ENCODE results near the gene TMEM184A. TPM values are rescaled to one million over a fixed set of nuclear protein-coding genes. Genes with fewer than 3 reads are reported as not detected.

Gene TMEM184A
- total RNA-seq (under 1 TPM in 1 of 2 donors, not detected in 1; 0.06 TPM), polyA plus RNA-seq (1 to 10 TPM in 1 of 2 donors, under 1 TPM in 1; 0.84 to 6.1 TPM)
- long read RNA-seq, donor 1, partial matches to known transcripts = 0 of 1 reads
- long read RNA-seq, donor 1, other reads (novel, unspliced or antisense) = 1 of 1 reads
- long read RNA-seq, donor 2 = 0 reads

GRCh38 chr7:1555813-1556543, at the start of gene TMEM184A:
TMEM184A (minus strand) TSS chr7:1556205; CDS start chr7:1555484, 721 bp downstream.
- Histone ChIP-seq H3K9me3 (ENCODE audit: control insufficient read depth, low read length) (no peaks in the 10 kb centered on the region), H3K4me3 (ENCODE audit: low read length in 2 of 2) (no peak within 1 kb of the TSS), H3K27me3 (ENCODE audit: control insufficient read depth in 1 of 2, insufficient read depth in 2 of 2, low read length in 1 of 2) (no peaks in the 10 kb centered on the region), H3K27ac (ENCODE audit: low read depth in 1 of 2, low read length in 2 of 2) (no peak within 1 kb of the TSS), H3K36me3 (ENCODE audit: control insufficient read depth in 1 of 2, insufficient read depth in 2 of 2, low read length in 1 of 2) (no peaks in the 10 kb centered on the region), H3K4me1 (ENCODE audit: control insufficient read depth in 1 of 2, insufficient read depth in 2 of 2, low read length in 2 of 2) (no peaks in the 10 kb centered on the region)
- DNase-seq (no peak), ATAC-seq (ENCODE audit: low FRiP score) (peak; percentile 39)
- intact Hi-C loops (cut with DNase I) = no loop called here
- 44 to 49% methylated on average over 23 of the region's 23 CpGs for WGBS, 2 donors

GRCh38 chr7:1604383-1604782, 48.4 kb upstream of the TMEM184A start:
- DNase-seq = no peak
- Histone ChIP-seq H3K27me3 (ENCODE audit: control insufficient read depth in 1 of 2, insufficient read depth in 2 of 2, low read length in 1 of 2) (no peaks in the 10 kb centered on the region), H3K36me3 (ENCODE audit: control insufficient read depth in 1 of 2, insufficient read depth in 2 of 2, low read length in 1 of 2) (no peaks in the 10 kb centered on the region), H3K4me1 (ENCODE audit: control insufficient read depth in 1 of 2, insufficient read depth in 2 of 2, low read length in 2 of 2) (no peaks in the 10 kb centered on the region), H3K27ac (ENCODE audit: low read depth in 1 of 2, low read length in 2 of 2) (no peak overlapping the region), H3K4me3 (ENCODE audit: low read length in 2 of 2) (no peak overlapping the region), H3K9me3 (ENCODE audit: control insufficient read depth, low read length) (no peaks in the 10 kb centered on the region)
- intact Hi-C loops (cut with DNase I) = no loop called here
- no peak for ATAC-seq (ENCODE audit: low FRiP score)
- 49 to 64% methylated on average over 2 of the region's 2 CpGs for WGBS, 2 donors

- H3K27me3 ChIP-seq (ENCODE audit: control insufficient read depth in 1 of 2, insufficient read depth in 2 of 2, low read length in 1 of 2) = no peaks in the 10 kb centered on the region
- WGBS, 2 donors = 76% methylated on average over 41 of the region's 41 CpGs
Measured at GRCh38 chr7:1603346-1604225, 47.6 kb upstream of the TMEM184A start.

GRCh38 chr7:1602386-1602785, 46.4 kb upstream of the TMEM184A start:
- Histone ChIP-seq H3K36me3 (ENCODE audit: control insufficient read depth in 1 of 2, insufficient read depth in 2 of 2, low read length in 1 of 2) (no peaks in the 10 kb centered on the region), H3K27ac (ENCODE audit: low read depth in 1 of 2, low read length in 2 of 2) (no peak overlapping the region), H3K4me1 (ENCODE audit: control insufficient read depth in 1 of 2, insufficient read depth in 2 of 2, low read length in 2 of 2) (no peaks in the 10 kb centered on the region), H3K9me3 (ENCODE audit: control insufficient read depth, low read length) (no peaks in the 10 kb centered on the region), H3K27me3 (ENCODE audit: control insufficient read depth in 1 of 2, insufficient read depth in 2 of 2, low read length in 1 of 2) (no peaks in the 10 kb centered on the region), H3K4me3 (ENCODE audit: low read length in 2 of 2) (no peak overlapping the region)
- ATAC-seq (ENCODE audit: low FRiP score) = no peak
- DNase-seq = no peak
- WGBS, 2 donors = 92 to 94% methylated on average over 15 of the region's 15 CpGs
- intact Hi-C loops (cut with DNase I) = no loop called here

More at GRCh38 chr7:1603346-1604225, 47.6 kb upstream of the TMEM184A start:
- H3K9me3 ChIP-seq (ENCODE audit: control insufficient read depth, low read length) = no peaks in the 10 kb centered on the region
- no peak overlapping the region for H3K27ac ChIP-seq (ENCODE audit: low read depth in 1 of 2, low read length in 2 of 2)
- ATAC-seq (ENCODE audit: low FRiP score) = no peak
- H3K4me1 ChIP-seq (ENCODE audit: control insufficient read depth in 1 of 2, insufficient read depth in 2 of 2, low read length in 2 of 2) = no peaks in the 10 kb centered on the region
- no peak overlapping the region for H3K4me3 ChIP-seq (ENCODE audit: low read length in 2 of 2)
- intact Hi-C loops (cut with DNase I) = no loop called here
- H3K36me3 ChIP-seq (ENCODE audit: control insufficient read depth in 1 of 2, insufficient read depth in 2 of 2, low read length in 1 of 2) = no peaks in the 10 kb centered on the region
- no peak for DNase-seq

- intact Hi-C loops (cut with DNase I) = no loop called here
Measured at GRCh38 chr7:1601956-1602355, 46.0 kb upstream of the TMEM184A start.

GRCh38 chr7:1599640-1600395, 43.8 kb upstream of the TMEM184A start:
- Histone ChIP-seq H3K9me3 (ENCODE audit: control insufficient read depth, low read length) (no peaks in the 10 kb centered on the region), H3K36me3 (ENCODE audit: control insufficient read depth in 1 of 2, insufficient read depth in 2 of 2, low read length in 1 of 2) (no peaks in the 10 kb centered on the region), H3K27me3 (ENCODE audit: control insufficient read depth in 1 of 2, insufficient read depth in 2 of 2, low read length in 1 of 2) (no peaks in the 10 kb centered on the region), H3K4me3 (ENCODE audit: low read length in 2 of 2) (no peak overlapping the region), H3K4me1 (ENCODE audit: control insufficient read depth in 1 of 2, insufficient read depth in 2 of 2, low read length in 2 of 2) (no peaks in the 10 kb centered on the region), H3K27ac (ENCODE audit: low read depth in 1 of 2, low read length in 2 of 2) (no peak overlapping the region)
- intact Hi-C loops (cut with DNase I) = no loop called here
- no peak for ATAC-seq (ENCODE audit: low FRiP score)
- WGBS, 2 donors = 82 to 83% methylated on average over 29 of the region's 29 CpGs
- DNase-seq = no peak

More at GRCh38 chr7:1601956-1602355, 46.0 kb upstream of the TMEM184A start:
- WGBS, 2 donors = 84 to 85% methylated on average over 24 of the region's 24 CpGs
- no peak for DNase-seq
- Histone ChIP-seq H3K36me3 (ENCODE audit: control insufficient read depth in 1 of 2, insufficient read depth in 2 of 2, low read length in 1 of 2) (no peaks in the 10 kb centered on the region), H3K4me3 (ENCODE audit: low read length in 2 of 2) (no peak overlapping the region), H3K27me3 (ENCODE audit: control insufficient read depth in 1 of 2, insufficient read depth in 2 of 2, low read length in 1 of 2) (no peaks in the 10 kb centered on the region), H3K9me3 (ENCODE audit: control insufficient read depth, low read length) (no peaks in the 10 kb centered on the region), H3K4me1 (ENCODE audit: control insufficient read depth in 1 of 2, insufficient read depth in 2 of 2, low read length in 2 of 2) (no peaks in the 10 kb centered on the region), H3K27ac (ENCODE audit: low read depth in 1 of 2, low read length in 2 of 2) (no peak overlapping the region)
- ATAC-seq (ENCODE audit: low FRiP score) = peak; percentile 46

GRCh38 chr7:1598961-1599639, 43.1 kb upstream of the TMEM184A start:
- WGBS, 2 donors = 88 to 91% methylated on average over 12 of the region's 12 CpGs
- ATAC-seq (ENCODE audit: low FRiP score) (no peak), DNase-seq (no peak)
- no peaks in the 10 kb centered on the region for H3K4me1 ChIP-seq (ENCODE audit: control insufficient read depth in 1 of 2, insufficient read depth in 2 of 2, low read length in 2 of 2)
- intact Hi-C loops (cut with DNase I) = no loop called here
- no peaks in the 10 kb centered on the region for H3K9me3 ChIP-seq (ENCODE audit: control insufficient read depth, low read length)
- H3K36me3 ChIP-seq (ENCODE audit: control insufficient read depth in 1 of 2, insufficient read depth in 2 of 2, low read length in 1 of 2) = no peaks in the 10 kb centered on the region
- H3K27ac ChIP-seq (ENCODE audit: low read depth in 1 of 2, low read length in 2 of 2) = no peak overlapping the region
- H3K4me3 ChIP-seq (ENCODE audit: low read length in 2 of 2) = no peak overlapping the region
- H3K27me3 ChIP-seq (ENCODE audit: control insufficient read depth in 1 of 2, insufficient read depth in 2 of 2, low read length in 1 of 2) = no peaks in the 10 kb centered on the region

GRCh38 chr7:1598286-1598685, 42.3 kb upstream of the TMEM184A start:
- intact Hi-C loops (cut with DNase I) = no loop called here
- Histone ChIP-seq H3K36me3 (ENCODE audit: control insufficient read depth in 1 of 2, insufficient read depth in 2 of 2, low read length in 1 of 2) (no peaks in the 10 kb centered on the region), H3K9me3 (ENCODE audit: control insufficient read depth, low read length) (no peaks in the 10 kb centered on the region), H3K27ac (ENCODE audit: low read depth in 1 of 2, low read length in 2 of 2) (no peak overlapping the region), H3K4me1 (ENCODE audit: control insufficient read depth in 1 of 2, insufficient read depth in 2 of 2, low read length in 2 of 2) (no peaks in the 10 kb centered on the region), H3K4me3 (ENCODE audit: low read length in 2 of 2) (no peak overlapping the region), H3K27me3 (ENCODE audit: control insufficient read depth in 1 of 2, insufficient read depth in 2 of 2, low read length in 1 of 2) (no peaks in the 10 kb centered on the region)
- WGBS, 2 donors = 86 to 87% methylated on average over 7 of the region's 7 CpGs
- DNase-seq = no peak
- no peak for ATAC-seq (ENCODE audit: low FRiP score)

Measured in aorta (tissue), 5 donors.